PFSK-1 (cell line): ENCODE results near the gene USP24.

Source experiments
- POLR2AphosphoS5 ChIP-seq: IDR thresholded peaks from 2 replicates; pipeline ENCODE4 v1.6.1; 2012; ENCODE audit warnings: low read depth, mild to moderate bottlenecking, control low read depth, low read length, moderate library complexity
- SIN3A ChIP-seq: IDR thresholded peaks from 2 replicates; pipeline ENCODE4 v1.6.1; 2012; ENCODE audit warnings: mild to moderate bottlenecking, low read length, moderate library complexity, borderline replicate concordance; ENCODE audit not compliant: insufficient read depth
- TAF1 ChIP-seq: IDR thresholded peaks from 2 replicates; pipeline ENCODE4 v1.6.1; 2012; ENCODE audit warnings: low read length, control low read depth, borderline replicate concordance; ENCODE audit not compliant: insufficient read depth
- TF ChIP-seq, protein P1 (sequence below), 2 experiments: IDR thresholded peaks; 2 replicates each; pipeline versions ENCODE4 v1.6.1 to v1.8.0; 2011 to 2012; ENCODE audit warnings: low read depth in 2 of 2, low read length in 2 of 2, control low read depth in 1 of 2, inconsistent platforms in 1 of 2, mild to moderate bottlenecking in 1 of 2, moderate library complexity in 1 of 2; ENCODE audit not compliant: insufficient read depth in 1 of 2

DNA sequence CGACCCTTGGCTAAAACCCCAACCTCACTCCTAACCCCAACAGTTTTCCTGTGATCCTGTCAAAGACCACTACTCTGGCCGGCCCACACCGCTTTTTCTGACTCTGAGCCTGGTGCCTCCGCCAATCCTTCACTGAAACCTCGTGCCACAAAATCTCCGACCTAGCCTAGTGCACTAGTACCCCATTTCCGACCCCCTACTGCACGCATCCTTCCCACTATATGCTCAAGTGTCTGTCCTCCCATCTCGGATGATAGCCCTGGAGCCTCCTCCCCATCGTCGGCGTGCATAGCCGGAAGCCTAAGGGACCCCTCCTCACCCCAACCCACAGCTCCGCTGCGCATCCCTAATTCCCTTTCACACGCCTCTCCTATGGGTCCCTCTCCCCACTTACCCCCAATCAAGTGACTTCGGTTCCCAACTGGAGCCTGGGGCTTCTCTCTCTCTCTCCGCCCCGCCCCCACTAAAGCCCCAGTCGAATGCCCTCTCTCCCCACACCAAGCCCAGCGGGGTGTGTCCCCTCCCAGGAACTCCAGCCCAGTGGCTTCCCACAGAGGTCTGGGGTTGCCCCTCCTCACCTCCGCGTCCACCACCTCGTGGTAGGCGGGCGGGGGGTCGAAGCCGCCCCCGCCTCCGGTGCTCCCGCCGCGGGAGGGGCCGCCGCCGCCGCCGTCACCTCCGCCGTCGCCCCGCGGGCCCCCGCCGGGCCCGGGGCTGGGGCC lies 791 bp downstream of the USP24 start:
- TF ChIP-seq POLR2AphosphoS5 (no peak), TAF1 (no peak), SIN3A (no peak)
- TF ChIP-seq, protein P1, sequence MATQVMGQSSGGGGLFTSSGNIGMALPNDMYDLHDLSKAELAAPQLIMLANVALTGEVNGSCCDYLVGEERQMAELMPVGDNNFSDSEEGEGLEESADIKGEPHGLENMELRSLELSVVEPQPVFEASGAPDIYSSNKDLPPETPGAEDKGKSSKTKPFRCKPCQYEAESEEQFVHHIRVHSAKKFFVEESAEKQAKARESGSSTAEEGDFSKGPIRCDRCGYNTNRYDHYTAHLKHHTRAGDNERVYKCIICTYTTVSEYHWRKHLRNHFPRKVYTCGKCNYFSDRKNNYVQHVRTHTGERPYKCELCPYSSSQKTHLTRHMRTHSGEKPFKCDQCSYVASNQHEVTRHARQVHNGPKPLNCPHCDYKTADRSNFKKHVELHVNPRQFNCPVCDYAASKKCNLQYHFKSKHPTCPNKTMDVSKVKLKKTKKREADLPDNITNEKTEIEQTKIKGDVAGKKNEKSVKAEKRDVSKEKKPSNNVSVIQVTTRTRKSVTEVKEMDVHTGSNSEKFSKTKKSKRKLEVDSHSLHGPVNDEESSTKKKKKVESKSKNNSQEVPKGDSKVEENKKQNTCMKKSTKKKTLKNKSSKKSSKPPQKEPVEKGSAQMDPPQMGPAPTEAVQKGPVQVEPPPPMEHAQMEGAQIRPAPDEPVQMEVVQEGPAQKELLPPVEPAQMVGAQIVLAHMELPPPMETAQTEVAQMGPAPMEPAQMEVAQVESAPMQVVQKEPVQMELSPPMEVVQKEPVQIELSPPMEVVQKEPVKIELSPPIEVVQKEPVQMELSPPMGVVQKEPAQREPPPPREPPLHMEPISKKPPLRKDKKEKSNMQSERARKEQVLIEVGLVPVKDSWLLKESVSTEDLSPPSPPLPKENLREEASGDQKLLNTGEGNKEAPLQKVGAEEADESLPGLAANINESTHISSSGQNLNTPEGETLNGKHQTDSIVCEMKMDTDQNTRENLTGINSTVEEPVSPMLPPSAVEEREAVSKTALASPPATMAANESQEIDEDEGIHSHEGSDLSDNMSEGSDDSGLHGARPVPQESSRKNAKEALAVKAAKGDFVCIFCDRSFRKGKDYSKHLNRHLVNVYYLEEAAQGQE (IDR thresholded peaks at IDR 0.05; ENCODE audit: insufficient read depth in 1 of 2, low read depth in 2 of 2, low read length in 2 of 2) = no peak
